Ishikawa (cell line): ENCODE measurements around the gene INHBB.

Source experiments
- CEBPB ChIP-seq: IDR thresholded peaks from 2 replicates; pipeline ENCODE4 v1.6.1; 2012
- CREB1 ChIP-seq: IDR thresholded peaks from 2 replicates; pipeline ENCODE4 v1.6.1; 2012; ENCODE audit warnings: low read depth
- EGR1 ChIP-seq: IDR thresholded peaks from 2 replicates; pipeline ENCODE4 v1.6.1; 2012
- EP300 ChIP-seq: IDR thresholded peaks from 2 replicates; pipeline ENCODE4 v1.6.1; 2012; ENCODE audit warnings: borderline replicate concordance
- FOXM1 ChIP-seq: IDR thresholded peaks from 2 replicates; pipeline ENCODE4 v1.6.1; 2012; ENCODE audit warnings: low read depth, borderline replicate concordance
- NFIC ChIP-seq: IDR thresholded peaks from 2 replicates; pipeline ENCODE4 v1.6.1; 2012
- RAD21 ChIP-seq: IDR thresholded peaks from 2 replicates; pipeline ENCODE4 v1.6.1; 2012; ENCODE audit warnings: low read depth
- TAF1 ChIP-seq: IDR thresholded peaks from 2 replicates; pipeline ENCODE4 v1.6.1; 2012; ENCODE audit warnings: low read depth, mild to moderate bottlenecking
- TCF12 ChIP-seq: IDR thresholded peaks from 2 replicates; pipeline ENCODE4 v1.6.1; 2012; ENCODE audit warnings: low read depth
- TEAD4 ChIP-seq: IDR thresholded peaks from 2 replicates; pipeline ENCODE4 v1.6.1; 2012
- YY1 ChIP-seq: IDR thresholded peaks from 2 replicates; pipeline ENCODE4 v1.6.1; 2012; ENCODE audit warnings: low read depth
- ZBTB7A ChIP-seq: IDR thresholded peaks from 2 replicates; pipeline ENCODE4 v1.6.1; 2012; ENCODE audit warnings: low read depth
- TF ChIP-seq, protein P1 (sequence below): IDR thresholded peaks from 2 replicates; pipeline ENCODE4 v1.6.1; 2012
- TF ChIP-seq, protein P2 (sequence below): IDR thresholded peaks from 2 replicates; pipeline ENCODE4 v1.6.1; 2012; ENCODE audit warnings: low read depth, mild to moderate bottlenecking
- TF ChIP-seq, protein P3 (sequence below): IDR thresholded peaks from 2 replicates; pipeline ENCODE4 v1.6.1; 2012

INHBB gene

DNA sequence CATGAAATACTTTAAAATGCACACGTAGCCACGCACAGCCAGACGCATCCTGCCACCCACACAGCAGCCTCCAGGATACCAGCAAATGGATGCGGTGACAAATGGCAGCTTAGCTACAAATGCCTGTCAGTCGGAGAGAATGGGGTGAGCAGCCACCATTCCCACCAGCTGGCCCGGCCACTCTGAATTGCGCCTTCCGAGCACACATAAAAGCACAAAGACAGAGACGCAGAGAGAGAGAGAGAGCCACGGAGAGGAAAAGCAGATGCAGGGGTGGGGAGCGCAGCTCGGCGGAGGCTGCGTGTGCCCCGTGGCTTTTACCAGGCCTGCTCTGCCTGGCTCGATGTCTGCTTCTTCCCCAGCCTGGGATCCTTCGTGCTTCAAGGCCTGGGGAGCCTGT is 4.1 kb downstream of the INHBB start:
- no peak for TF ChIP-seq EP300
- TF ChIP-seq NFIC, result no peak
- TF ChIP-seq CREB1, result no peak
- no peak for TF ChIP-seq ZBTB7A
- TF ChIP-seq, protein P1, sequence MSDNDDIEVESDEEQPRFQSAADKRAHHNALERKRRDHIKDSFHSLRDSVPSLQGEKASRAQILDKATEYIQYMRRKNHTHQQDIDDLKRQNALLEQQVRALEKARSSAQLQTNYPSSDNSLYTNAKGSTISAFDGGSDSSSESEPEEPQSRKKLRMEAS, result no peak
- TF ChIP-seq TAF1, result no peak
- TF ChIP-seq EGR1, result no peak
- no peak for TF ChIP-seq TCF12
- no peak for TF ChIP-seq RAD21
- no peak for TF ChIP-seq CEBPB
- no peak for TF ChIP-seq TEAD4
- TF ChIP-seq YY1, result no peak
- no peak for TF ChIP-seq FOXM1
- TF ChIP-seq, protein P2, sequence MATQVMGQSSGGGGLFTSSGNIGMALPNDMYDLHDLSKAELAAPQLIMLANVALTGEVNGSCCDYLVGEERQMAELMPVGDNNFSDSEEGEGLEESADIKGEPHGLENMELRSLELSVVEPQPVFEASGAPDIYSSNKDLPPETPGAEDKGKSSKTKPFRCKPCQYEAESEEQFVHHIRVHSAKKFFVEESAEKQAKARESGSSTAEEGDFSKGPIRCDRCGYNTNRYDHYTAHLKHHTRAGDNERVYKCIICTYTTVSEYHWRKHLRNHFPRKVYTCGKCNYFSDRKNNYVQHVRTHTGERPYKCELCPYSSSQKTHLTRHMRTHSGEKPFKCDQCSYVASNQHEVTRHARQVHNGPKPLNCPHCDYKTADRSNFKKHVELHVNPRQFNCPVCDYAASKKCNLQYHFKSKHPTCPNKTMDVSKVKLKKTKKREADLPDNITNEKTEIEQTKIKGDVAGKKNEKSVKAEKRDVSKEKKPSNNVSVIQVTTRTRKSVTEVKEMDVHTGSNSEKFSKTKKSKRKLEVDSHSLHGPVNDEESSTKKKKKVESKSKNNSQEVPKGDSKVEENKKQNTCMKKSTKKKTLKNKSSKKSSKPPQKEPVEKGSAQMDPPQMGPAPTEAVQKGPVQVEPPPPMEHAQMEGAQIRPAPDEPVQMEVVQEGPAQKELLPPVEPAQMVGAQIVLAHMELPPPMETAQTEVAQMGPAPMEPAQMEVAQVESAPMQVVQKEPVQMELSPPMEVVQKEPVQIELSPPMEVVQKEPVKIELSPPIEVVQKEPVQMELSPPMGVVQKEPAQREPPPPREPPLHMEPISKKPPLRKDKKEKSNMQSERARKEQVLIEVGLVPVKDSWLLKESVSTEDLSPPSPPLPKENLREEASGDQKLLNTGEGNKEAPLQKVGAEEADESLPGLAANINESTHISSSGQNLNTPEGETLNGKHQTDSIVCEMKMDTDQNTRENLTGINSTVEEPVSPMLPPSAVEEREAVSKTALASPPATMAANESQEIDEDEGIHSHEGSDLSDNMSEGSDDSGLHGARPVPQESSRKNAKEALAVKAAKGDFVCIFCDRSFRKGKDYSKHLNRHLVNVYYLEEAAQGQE, result no peak
- TF ChIP-seq, protein P3, sequence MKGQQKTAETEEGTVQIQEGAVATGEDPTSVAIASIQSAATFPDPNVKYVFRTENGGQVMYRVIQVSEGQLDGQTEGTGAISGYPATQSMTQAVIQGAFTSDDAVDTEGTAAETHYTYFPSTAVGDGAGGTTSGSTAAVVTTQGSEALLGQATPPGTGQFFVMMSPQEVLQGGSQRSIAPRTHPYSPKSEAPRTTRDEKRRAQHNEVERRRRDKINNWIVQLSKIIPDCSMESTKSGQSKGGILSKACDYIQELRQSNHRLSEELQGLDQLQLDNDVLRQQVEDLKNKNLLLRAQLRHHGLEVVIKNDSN, result no peak

DNA sequence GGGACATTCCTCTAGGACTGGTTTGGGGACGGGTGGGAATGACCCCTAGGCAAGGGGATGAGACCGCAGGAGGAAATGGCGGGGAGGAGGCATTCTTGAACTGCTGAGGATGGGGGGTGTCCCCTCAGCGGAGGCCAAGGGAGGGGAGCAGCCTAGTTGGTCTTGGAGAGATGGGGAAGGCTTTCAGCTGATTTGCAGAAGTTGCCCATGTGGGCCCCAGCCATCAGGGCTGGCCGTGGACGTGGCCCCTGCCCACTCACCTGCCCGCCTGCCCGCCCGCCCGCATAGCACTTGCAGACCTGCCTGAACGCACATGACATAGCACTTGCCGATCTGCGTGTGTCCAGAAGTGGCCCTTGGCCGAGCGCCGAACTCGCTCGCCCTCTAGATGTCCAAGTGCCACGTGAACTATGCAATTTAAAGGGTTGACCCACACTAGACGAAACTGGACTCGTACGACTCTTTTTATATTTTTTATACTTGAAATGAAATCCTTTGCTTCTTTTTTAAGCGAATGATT is 4.9 kb downstream of the INHBB start:
- TF ChIP-seq TAF1 (no peak), EP300 (no peak), ZBTB7A (no peak), TEAD4 (no peak), FOXM1 (no peak), CEBPB (no peak), NFIC (no peak), RAD21 (no peak), YY1 (no peak), EGR1 (no peak), TCF12 (no peak), CREB1 (no peak)
- TF ChIP-seq, protein P2, result no peak
- TF ChIP-seq, protein P1, result no peak
- TF ChIP-seq, protein P3, result no peak

DNA sequence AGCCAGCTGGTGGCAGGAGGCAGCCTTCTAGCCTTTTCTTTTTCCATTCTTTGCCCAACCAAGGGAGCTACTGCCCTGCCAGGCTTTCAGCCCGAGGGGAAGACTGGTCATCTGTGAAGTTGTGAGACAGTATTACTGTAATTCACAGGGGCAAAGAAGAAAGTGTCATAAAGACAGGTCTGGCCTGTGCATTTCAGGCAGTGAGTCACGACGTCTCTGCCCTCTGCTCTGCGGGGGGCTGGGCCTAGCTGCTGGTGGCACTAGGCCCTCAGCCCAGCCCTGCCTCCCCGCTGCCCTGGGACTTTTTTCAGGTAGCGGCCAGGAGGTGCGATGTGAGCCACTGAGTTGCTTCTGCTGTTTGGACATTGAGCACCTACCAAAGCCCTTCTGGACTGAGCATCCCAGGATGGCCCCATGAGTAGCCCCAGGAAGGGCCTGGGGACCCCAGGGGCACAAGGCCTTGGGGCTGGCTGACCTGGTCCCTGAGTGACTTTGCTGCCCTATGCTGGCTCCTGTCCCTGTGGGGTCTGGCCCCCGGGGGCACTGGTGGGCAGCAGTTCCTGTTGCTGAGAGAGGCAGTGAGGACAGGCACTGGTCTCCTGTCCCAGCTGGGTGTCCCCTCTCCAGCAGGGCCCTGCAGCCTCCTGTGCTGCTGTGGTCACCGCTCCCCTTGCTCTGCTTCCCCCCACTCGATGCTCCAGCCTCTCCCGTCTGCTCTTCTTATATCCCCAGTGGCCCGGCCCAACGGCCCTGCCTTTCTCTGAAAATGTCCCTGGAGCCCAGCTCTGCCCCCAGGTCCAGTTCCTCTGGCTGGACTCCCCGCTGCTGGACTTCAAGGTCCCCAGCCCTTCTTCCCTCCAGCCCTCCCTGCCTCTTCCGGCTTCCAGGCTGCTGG is 7.0 kb downstream of the INHBB start:
- TF ChIP-seq RAD21 (no peak), TEAD4 (no peak), TCF12 (0 out of 2 replicates have a peak, but pooled peaks have one; percentile 25), NFIC (no peak), EP300 (no peak), FOXM1 (no peak), YY1 (no peak), EGR1 (no peak), ZBTB7A (no peak)
- TF ChIP-seq, protein P2, result no peak
- TF ChIP-seq, protein P3, result no peak
- TF ChIP-seq, protein P1, result peak; percentile 18; the same call in 1 of the 2 replicates
